T-cell (primary cell): ENCODE measurements around the gene NDUFA13. TPM values are rescaled to one million over a fixed set of nuclear protein-coding genes. Genes with fewer than 3 reads are reported as not detected.

ENCODE experiments used
- ATAC-seq, 4 experiments: fragments of 200-7000 bp in 3 of 4; fragments of 150-1000 bp in 1 of 4; cut with Tn5 transposase; replicated peaks in 1 of 4; 1 replicate in 3 of 4; 2 replicates in 1 of 4; pipeline ENCODE4 v1.10.0; 2021; ENCODE audit warnings: moderate library complexity in 3 of 4, mild to moderate bottlenecking in 2 of 4, moderate number of reproducible peaks in 1 of 4
- CTCF ChIA-PET, 2 donors: fragments of 300-600 bp; sonication (Branson Sonifier 250); formaldehyde crosslinking; loops; one replicate each; lab custom pipeline; 2022; ENCODE audit warnings: antibody characterized with exemption in 2 of 2; lab: Charles Lee
- POLR2A ChIA-PET, 2 donors: fragments of 300-600 bp; sonication (Branson Sonifier 250); formaldehyde crosslinking; loops; one replicate each; lab custom pipeline; 2022; ENCODE audit warnings: antibody characterized with exemption in 2 of 2; lab: Charles Lee
- DNase-seq, 35 experiments: peaks; one replicate each; pipeline versions ENCODE4 v3.0.0 to v3.0.0-alpha.2; 2013 to 2023
- H3K27ac ChIP-seq: one replicate; pipeline ENCODE4 v1.5.1; 2013; ENCODE audit warnings: low read length
- H3K27me3 ChIP-seq, 2 experiments: replicated peaks in 1 of 2; 1 replicate in 1 of 2; 2 replicates in 1 of 2; pipeline versions ENCODE4 v1.6.1 to v1.7.0; 2013; ENCODE audit warnings: low read length in 1 of 2, mixed read lengths in 1 of 2; ENCODE audit not compliant: control insufficient read depth in 2 of 2, insufficient read depth in 2 of 2; ENCODE audit errors: extremely low read depth in 1 of 2
- H3K36me3 ChIP-seq, 2 donors: 1 replicate in 1 of 2; 2 replicates in 1 of 2; pipeline versions ENCODE4 v1.6.1 to v1.7.0; 2013; ENCODE audit warnings: low read length in 1 of 2; ENCODE audit not compliant: control insufficient read depth in 2 of 2, insufficient read depth in 1 of 2; ENCODE audit errors: extremely low read depth in 1 of 2
- H3K4me1 ChIP-seq, 2 experiments: 1 replicate in 1 of 2; 2 replicates in 1 of 2; pipeline versions ENCODE4 v1.6.1 to v1.7.0; 2013; ENCODE audit warnings: low read length in 2 of 2, mixed read lengths in 1 of 2; ENCODE audit not compliant: insufficient read depth in 2 of 2, control insufficient read depth in 1 of 2; ENCODE audit errors: extremely low read depth in 1 of 2
- H3K4me3 ChIP-seq, 2 donors: 1 replicate in 1 of 2; 2 replicates in 1 of 2; pipeline versions ENCODE4 v1.5.1 to v1.7.0; 2013; ENCODE audit warnings: mild to moderate bottlenecking in 2 of 2, low read length in 1 of 2, moderate library complexity in 1 of 2; ENCODE audit not compliant: control insufficient read depth in 1 of 2; ENCODE audit errors: extremely low read depth in 1 of 2
- H3K9me3 ChIP-seq: 2 replicates; pipeline ENCODE4 v1.7.0; 2013
- H3K27ac Mint-ChIP-seq, 2 donors: one replicate each; pipeline ENCODE4 v1.8.0; 2020 to 2021; ENCODE audit warnings: mild to moderate bottlenecking in 2 of 2, mixed read lengths in 2 of 2
- H3K27me3 Mint-ChIP-seq, 2 donors: one replicate each; pipeline ENCODE4 v1.8.0; 2021 to 2022; ENCODE audit warnings: mixed read lengths in 2 of 2
- H3K36me3 Mint-ChIP-seq: one replicate; pipeline ENCODE4 v1.8.0; 2021; ENCODE audit warnings: mixed read lengths
- H3K4me1 Mint-ChIP-seq, 3 donors: one replicate each; pipeline ENCODE4 v1.8.0; 2020 to 2022; ENCODE audit warnings: mixed read lengths in 3 of 3, mild to moderate bottlenecking in 1 of 3
- H3K4me3 Mint-ChIP-seq, 3 donors: one replicate each; pipeline ENCODE4 v1.8.0; 2020 to 2022; ENCODE audit warnings: mild to moderate bottlenecking in 3 of 3, mixed read lengths in 3 of 3, moderate library complexity in 3 of 3
- H3K9me3 Mint-ChIP-seq, 3 donors: one replicate each; pipeline ENCODE4 v1.8.0; 2020 to 2022; ENCODE audit warnings: mixed read lengths in 3 of 3
- WGBS: methylation state at CpG from one replicate; pipeline ENCODE4 v1.1.5; 2013; ENCODE audit warnings: missing lambda C conversion rate; ENCODE audit not compliant: insufficient coverage; 5-methylcytosine and 5-hydroxymethylcytosine counted together
- total RNA-seq, 35 experiments: library from RNA in 6 of 35; stranded (reverse) in 6 of 35; fragments of 120-200 nt in 1 of 35; gene quantifications; one replicate each; pipeline versions ENCODE4 v1.2.1 to v1.2.4 and lab custom pipeline; 2013 to 2026

NDUFA13 gene
- total RNA-seq, 5 donors from 2014 or later (not counting 1 experiment from before 2014, with no cell fraction given), result 188 to 235 (median 233) TPM

DNA sequence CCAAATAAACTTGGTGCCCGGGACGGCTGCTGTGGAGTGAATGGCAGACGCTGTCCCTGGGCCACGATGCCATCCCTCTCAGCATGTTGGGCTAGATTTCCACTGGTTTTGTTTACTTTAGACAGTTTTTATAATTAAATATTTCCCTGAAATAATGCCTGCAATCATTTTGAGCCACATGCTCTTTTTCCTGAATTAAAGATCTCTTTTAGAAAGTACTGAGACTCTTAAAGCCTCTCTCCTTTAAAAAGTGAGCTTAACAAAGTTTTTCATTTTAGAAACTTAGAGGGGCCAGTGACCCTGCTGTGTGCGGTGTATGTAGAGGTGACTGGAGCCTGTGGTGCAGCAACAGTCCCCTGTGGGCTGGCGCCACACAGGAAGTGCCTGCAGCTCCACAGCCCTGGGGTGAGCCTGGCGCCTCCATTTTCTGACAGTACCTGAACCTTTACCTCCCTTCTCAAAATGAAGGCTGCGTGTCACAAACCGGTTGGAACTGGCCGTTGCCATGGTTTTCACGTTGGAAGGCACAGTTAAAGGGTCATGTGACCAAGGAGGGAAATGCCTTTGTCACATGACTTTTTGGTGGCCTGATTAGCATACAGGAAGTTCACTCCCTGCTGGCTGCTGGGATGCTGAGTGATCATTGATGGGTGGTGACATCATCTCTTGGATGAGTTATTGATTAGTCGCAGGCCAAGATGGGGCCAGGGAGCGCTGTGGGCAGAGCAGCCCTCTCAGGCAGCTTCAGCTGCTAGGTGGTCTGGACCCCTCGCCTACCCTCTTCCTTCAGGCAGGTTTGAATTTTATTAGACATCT is 26.9 kb upstream of the NDUFA13 start:
- DNase-seq (peak; percentile 75 to 97 (median 94)), ATAC-seq (peak; percentile 85 to 90 (median 88))
- peaks cover 3% of the 10 kb centered on the region for H3K36me3 Mint-ChIP-seq
- H3K9me3 Mint-ChIP-seq, result no peaks in the 10 kb centered on the region
- peak overlapping the region; percentile 54 to 79 (median 64) for H3K4me3 Mint-ChIP-seq
- Histone ChIP-seq H3K4me3 (peak overlapping the region; percentile 26 to 44), H3K27me3 (no peaks in the 10 kb centered on the region), H3K27ac (peak overlapping the region; percentile 98), H3K9me3 (no peaks in the 10 kb centered on the region), H3K36me3 (peaks cover 7 to 36% of the 10 kb centered on the region in 2 donors), H3K4me1 (peaks cover 32 to 70% of the 10 kb centered on the region in 2 experiments)
- 0% methylated on average over 3 of the region's 14 CpGs for WGBS
- ChIA-PET CTCF (interaction anchor here (0.6 to 4.4 kb wide), 13 partner anchors 30 to 333 kb away, joined by 3 to 64 read pairs (median 8); partner anchors contain the start of genes GATAD2A (in 1 of the 2) and ZNF506 (in 1 of the 2)), POLR2A (interaction anchor here in 1 of 2 donors (0.5 to 2.4 kb wide), 4 partner anchors 36 to 549 kb away, joined by 3 to 8 read pairs (median 4); no protein-coding TSS in a partner anchor)
- H3K4me1 Mint-ChIP-seq, result peaks cover 53 to 60% (median 58%) of the 10 kb centered on the region in 3 donors
- H3K27me3 Mint-ChIP-seq, result no peaks in the 10 kb centered on the region
- peak overlapping the region; percentile 95 to 99 for H3K27ac Mint-ChIP-seq

DNA sequence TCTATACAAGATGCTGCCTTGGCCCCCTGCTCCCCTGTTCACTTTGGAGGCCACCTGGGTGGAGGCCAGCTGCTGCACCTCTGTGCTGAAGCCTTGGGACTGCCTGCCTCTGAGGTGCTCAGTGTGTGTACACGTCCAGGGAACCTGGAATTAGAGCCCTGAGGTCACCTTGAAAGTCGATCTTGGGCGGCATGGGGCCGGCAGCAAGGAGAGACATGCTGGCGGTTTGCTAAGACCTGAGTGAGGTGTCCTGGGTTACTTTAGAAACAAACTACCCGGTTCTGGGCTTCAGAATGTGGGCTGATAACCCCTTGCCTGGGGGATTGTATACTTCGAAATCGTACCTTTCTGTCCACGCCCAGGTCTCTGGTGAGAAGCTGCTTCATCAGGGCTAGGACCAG is 26.2 kb upstream of the NDUFA13 start:
- Mint-ChIP-seq H3K27ac (peak overlapping the region; percentile 95 to 99), H3K4me3 (peak overlapping the region in 2 of 3 donors; percentile 64 to 79), H3K9me3 (no peaks in the 10 kb centered on the region), H3K4me1 (peaks cover 52 to 59% (median 53%) of the 10 kb centered on the region in 3 donors), H3K36me3 (peaks cover 9% of the 10 kb centered on the region), H3K27me3 (no peaks in the 10 kb centered on the region)
- Histone ChIP-seq H3K9me3 (no peaks in the 10 kb centered on the region), H3K36me3 (peaks cover 10 to 43% of the 10 kb centered on the region in 2 donors), H3K27ac (peak overlapping the region; percentile 98), H3K4me1 (peaks cover 32 to 70% of the 10 kb centered on the region in 2 experiments), H3K27me3 (no peaks in the 10 kb centered on the region), H3K4me3 (peak overlapping the region in 1 of 2 donors; percentile 0)
- CTCF ChIA-PET, result interaction anchor here (0.5 to 4.4 kb wide), 14 partner anchors 30 to 421 kb away, joined by 3 to 64 read pairs (median 5); partner anchors contain the start of gene GATAD2A (in 1 of the 2)
- WGBS, result 78% methylated on average over 9 of the region's 9 CpGs
- ATAC-seq (peak; percentile 3 to 41 (median 12)), DNase-seq (peak in 6 of 35 experiments; percentile 8 to 42 (median 22))
- POLR2A ChIA-PET, result interaction anchor here (0.5 to 2.4 kb wide), 3 partner anchors 125 to 549 kb away, joined by 3 to 8 read pairs (median 3); no protein-coding TSS in a partner anchor

DNA sequence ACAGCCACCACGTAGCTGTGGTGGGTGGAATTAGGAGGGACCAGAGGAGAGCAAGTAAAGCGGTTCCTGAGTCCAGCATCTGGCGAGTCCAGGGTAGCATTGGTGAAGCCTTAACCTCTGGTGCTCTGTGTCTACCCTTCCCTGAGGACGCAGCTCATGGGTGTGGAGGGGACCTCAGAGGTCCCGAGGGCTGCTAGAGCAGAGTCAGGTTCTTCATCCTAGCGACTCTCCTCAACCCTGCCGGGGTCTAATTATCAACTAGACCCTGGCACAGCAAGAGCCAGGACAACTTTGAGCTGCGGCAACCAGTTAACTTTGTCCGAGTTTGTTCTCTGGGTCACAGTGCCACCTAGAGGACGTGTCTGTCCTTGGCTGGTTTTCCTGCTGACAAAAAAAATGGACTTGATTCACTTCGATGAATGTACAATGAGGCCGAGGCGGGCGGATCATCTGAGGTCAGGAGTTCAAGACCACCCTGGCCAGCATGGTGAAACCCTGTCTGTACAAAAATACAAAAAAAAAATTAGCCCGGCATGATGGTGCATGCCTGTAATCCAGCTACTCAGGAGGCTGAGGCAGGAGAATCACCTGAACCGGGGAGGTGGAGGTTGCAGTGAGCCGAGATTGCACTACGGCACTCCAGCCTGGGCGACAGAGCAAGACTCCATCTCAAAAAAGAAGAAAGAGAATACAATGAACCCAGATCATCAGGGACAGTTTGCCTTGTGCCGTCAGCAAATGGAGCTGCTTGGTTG is 25.6 kb upstream of the NDUFA13 start:
- Mint-ChIP-seq H3K4me1 (peaks cover 48 to 53% (median 50%) of the 10 kb centered on the region in 3 donors), H3K36me3 (peaks cover 11% of the 10 kb centered on the region), H3K4me3 (peak overlapping the region in 1 of 3 donors; percentile 79), H3K9me3 (no peaks in the 10 kb centered on the region), H3K27ac (peak overlapping the region; percentile 95 to 99), H3K27me3 (no peaks in the 10 kb centered on the region)
- peak; percentile 21 to 48 (median 35) for ATAC-seq
- Histone ChIP-seq H3K4me3 (no peak overlapping the region), H3K27me3 (no peaks in the 10 kb centered on the region), H3K27ac (peak overlapping the region; percentile 98), H3K36me3 (peaks cover 10 to 47% of the 10 kb centered on the region in 2 donors), H3K9me3 (no peaks in the 10 kb centered on the region), H3K4me1 (peaks cover 32 to 64% of the 10 kb centered on the region in 2 experiments)
- ChIA-PET CTCF (interaction anchor here (0.5 to 4.4 kb wide), 16 partner anchors 21 to 421 kb away, joined by 3 to 64 read pairs (median 4); partner anchors contain the start of genes GATAD2A (in 1 of the 2) and NDUFA13 (in 1 of the 2)), POLR2A (interaction anchor here (0.5 to 2.4 kb wide), 4 partner anchors 85 to 548 kb away, joined by 3 to 8 read pairs (median 3); partner anchors contain the start of gene GATAD2A (in 1 of the 2))
- peak; percentile 51 to 93 (median 77) for DNase-seq
- 38% methylated on average over 17 of the region's 20 CpGs for WGBS

DNA sequence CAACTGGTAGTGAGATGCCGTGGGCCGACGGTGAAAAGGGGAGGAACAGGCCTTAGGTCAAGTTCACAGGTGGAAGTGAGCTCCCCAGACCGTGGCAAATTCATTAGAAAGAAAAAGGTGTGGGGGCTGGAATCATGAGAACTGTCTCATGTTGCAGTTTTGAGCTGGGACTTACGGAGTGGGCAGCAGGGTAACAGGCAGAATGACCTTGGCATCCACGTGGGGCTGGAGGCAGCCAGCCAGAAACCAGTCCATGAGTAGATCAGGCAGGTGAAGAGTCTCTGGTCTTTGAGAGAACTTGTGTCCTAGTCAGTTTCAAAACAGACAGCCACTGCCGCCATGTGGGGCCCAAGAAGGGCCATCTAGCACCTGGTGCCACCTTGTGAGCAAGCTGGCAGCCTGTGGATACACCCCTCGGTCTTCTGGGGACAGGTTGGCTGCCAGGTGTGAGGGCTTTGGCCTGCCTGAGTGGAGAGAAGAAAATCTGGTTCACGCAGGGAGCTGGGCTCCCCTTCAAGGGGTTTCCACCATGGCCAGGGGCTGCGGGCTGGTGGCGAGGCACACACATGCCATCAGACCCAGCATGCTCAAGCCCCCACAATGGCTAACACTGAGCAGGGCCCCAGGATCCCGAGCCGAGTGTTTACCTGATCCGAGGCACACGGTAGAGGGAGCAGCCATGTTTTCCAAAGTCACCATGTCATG is 24.6 kb upstream of the NDUFA13 start:
- H3K36me3 ChIP-seq, result peaks cover 17 to 51% of the 10 kb centered on the region in 2 donors
- no peak for DNase-seq
- Mint-ChIP-seq H3K27me3 (no peaks in the 10 kb centered on the region), H3K36me3 (peaks cover 15% of the 10 kb centered on the region), H3K27ac (no peak overlapping the region), H3K4me3 (no peak overlapping the region), H3K4me1 (peaks cover 41 to 45% (median 42%) of the 10 kb centered on the region in 3 donors), H3K9me3 (no peaks in the 10 kb centered on the region)
- ChIA-PET POLR2A (no interaction called here), CTCF (interaction anchor here (0.7 to 4.4 kb wide), 7 partner anchors 25 to 126 kb away, joined by 3 to 64 read pairs (median 8); partner anchors contain the start of genes GATAD2A (in 1 of the 2) and NDUFA13 (in 1 of the 2))
- peaks cover 30 to 53% of the 10 kb centered on the region in 2 experiments for H3K4me1 ChIP-seq
- H3K27me3 ChIP-seq, result no peaks in the 10 kb centered on the region
- 96% methylated on average over 15 of the region's 15 CpGs for WGBS
- no peak overlapping the region for H3K4me3 ChIP-seq
- no peak for ATAC-seq
- no peaks in the 10 kb centered on the region for H3K9me3 ChIP-seq
- H3K27ac ChIP-seq, result no peak overlapping the region

DNA sequence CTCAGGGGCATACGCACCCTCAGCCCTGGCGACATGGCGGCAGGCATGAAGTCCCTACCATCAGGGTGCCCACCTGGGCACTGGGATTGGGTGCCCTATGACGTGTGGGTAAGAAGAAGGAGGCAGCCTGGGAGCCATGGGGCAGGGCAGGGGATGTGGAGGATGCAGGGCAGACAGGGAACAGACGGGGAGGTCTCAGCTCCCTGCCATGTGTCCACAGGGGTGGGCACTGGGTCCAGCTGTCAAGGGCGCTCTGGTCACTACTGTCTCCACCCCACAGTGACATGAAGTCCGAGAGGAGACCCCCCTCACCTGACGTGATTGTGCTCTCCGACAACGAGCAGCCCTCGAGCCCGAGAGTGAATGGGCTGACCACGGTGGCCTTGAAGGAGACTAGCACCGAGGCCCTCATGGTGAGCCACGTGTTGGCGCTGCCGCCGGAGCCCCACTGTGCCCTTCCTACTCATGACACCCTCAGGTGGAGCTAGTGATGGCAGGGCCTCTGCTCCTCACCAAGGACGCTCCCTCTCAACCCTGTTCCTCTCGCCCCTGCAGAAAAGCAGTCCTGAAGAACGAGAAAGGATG is 23.9 kb upstream of the NDUFA13 start:
- 86% methylated on average over 8 of the region's 21 CpGs for WGBS
- peaks cover 35 to 38% (median 37%) of the 10 kb centered on the region in 3 donors for H3K4me1 Mint-ChIP-seq
- no peaks in the 10 kb centered on the region for H3K27me3 Mint-ChIP-seq
- ATAC-seq (no peak), DNase-seq (no peak)
- Histone ChIP-seq H3K4me3 (no peak overlapping the region), H3K9me3 (no peaks in the 10 kb centered on the region), H3K4me1 (peaks cover 28 to 47% of the 10 kb centered on the region in 2 experiments), H3K36me3 (peaks cover 18 to 57% of the 10 kb centered on the region in 2 donors), H3K27ac (no peak overlapping the region), H3K27me3 (no peaks in the 10 kb centered on the region)
- peaks cover 19% of the 10 kb centered on the region for H3K36me3 Mint-ChIP-seq
- no peaks in the 10 kb centered on the region for H3K9me3 Mint-ChIP-seq
- POLR2A ChIA-PET, result no interaction called here
- CTCF ChIA-PET, result interaction anchor here (0.6 to 4.4 kb wide), 6 partner anchors 34 to 263 kb away, joined by 3 to 28 read pairs (median 6); no protein-coding TSS in a partner anchor
- H3K27ac Mint-ChIP-seq, result no peak overlapping the region
- no peak overlapping the region for H3K4me3 Mint-ChIP-seq
